Measurements from ENCODE around the gene MAP4K1. TPM values are rescaled to one million over a fixed set of nuclear protein-coding genes. Genes with fewer than 3 reads are reported as not detected.

MAP4K1 gene
- total RNA-seq = 283 and 284 TPM in 2 replicates

- intact Hi-C loops (cut with micrococcal nuclease) = loop anchor here (1.0 to 2.0 kb wide), 5 partner anchors 61 to 313 kb away; partner anchors contain the start of genes MRPS12, NFKBIB, SARS2 and SIRT2
Measured at GRCh38 chr19:38617764-38618589, at the start of gene MAP4K1. Gene MAP4K1, minus strand, starts transcription at chr19:38617953. Its CDS starts 58 bp downstream, at chr19:38617895.

GRCh38 chr19:38666663-38667511 is 49.1 kb upstream of the MAP4K1 start:
- intact Hi-C loops (cut with micrococcal nuclease) = no loop called here

GRCh38 chr19:38665950-38666662 is 48.4 kb upstream of the MAP4K1 start:
- intact Hi-C loops (cut with micrococcal nuclease) = no loop called here

- intact Hi-C loops (cut with micrococcal nuclease) = no loop called here
Measured at GRCh38 chr19:38665219-38665931, 47.6 kb upstream of the MAP4K1 start.

- intact Hi-C loops (cut with micrococcal nuclease) = no loop called here
Measured at GRCh38 chr19:38664503-38665211, 46.9 kb upstream of the MAP4K1 start.

GRCh38 chr19:38663957-38664502 is 46.3 kb upstream of the MAP4K1 start:
- intact Hi-C loops (cut with micrococcal nuclease) = no loop called here

- intact Hi-C loops (cut with micrococcal nuclease) = no loop called here
Measured at GRCh38 chr19:38663156-38663651, 45.5 kb upstream of the MAP4K1 start.

GRCh38 chr19:38662537-38663155 is 44.9 kb upstream of the MAP4K1 start:
- intact Hi-C loops (cut with micrococcal nuclease) = no loop called here

- intact Hi-C loops (cut with micrococcal nuclease) = no loop called here
Measured at GRCh38 chr19:38661996-38662395, 44.2 kb upstream of the MAP4K1 start.

GRCh38 chr19:38661136-38661535 is 43.4 kb upstream of the MAP4K1 start:
- intact Hi-C loops (cut with micrococcal nuclease) = no loop called here

GRCh38 chr19:38660724-38661123 is 43.0 kb upstream of the MAP4K1 start:
- intact Hi-C loops (cut with micrococcal nuclease) = no loop called here

GRCh38 chr19:38658462-38659306 is 40.9 kb upstream of the MAP4K1 start:
- intact Hi-C loops (cut with micrococcal nuclease) = no loop called here

- intact Hi-C loops (cut with micrococcal nuclease) = no loop called here
Measured at GRCh38 chr19:38657633-38658222, 40.0 kb upstream of the MAP4K1 start.

GRCh38 chr19:38656171-38656981 is 38.6 kb upstream of the MAP4K1 start:
- intact Hi-C loops (cut with micrococcal nuclease) = no loop called here

- intact Hi-C loops (cut with micrococcal nuclease) = loop anchor here (1.0 kb wide), 1 partner anchor 26 kb away; no protein-coding TSS in a partner anchor
Measured at GRCh38 chr19:38655148-38655824, 37.5 kb upstream of the MAP4K1 start.

GRCh38 chr19:38654628-38655055 is 36.9 kb upstream of the MAP4K1 start:
- intact Hi-C loops (cut with micrococcal nuclease) = loop anchor here (1.0 kb wide), 1 partner anchor 27 kb away; no protein-coding TSS in a partner anchor

Data from T-helper 2 cell treated with Interferon-gamma antibody and Interleukin-4, amounts not matched to agents 100 ng/mL and 5 ng/mL, for 36 hours (primary cell).